ENCODE results near the gene GRIN3A. TPM values are rescaled to one million over a fixed set of nuclear protein-coding genes. Genes with fewer than 3 reads are reported as not detected.

Gene GRIN3A
- total and polyA plus RNA-seq, 5 donors from 2014 or later, result 0.05 to 0.22 (median 0.17) TPM

DNA sequence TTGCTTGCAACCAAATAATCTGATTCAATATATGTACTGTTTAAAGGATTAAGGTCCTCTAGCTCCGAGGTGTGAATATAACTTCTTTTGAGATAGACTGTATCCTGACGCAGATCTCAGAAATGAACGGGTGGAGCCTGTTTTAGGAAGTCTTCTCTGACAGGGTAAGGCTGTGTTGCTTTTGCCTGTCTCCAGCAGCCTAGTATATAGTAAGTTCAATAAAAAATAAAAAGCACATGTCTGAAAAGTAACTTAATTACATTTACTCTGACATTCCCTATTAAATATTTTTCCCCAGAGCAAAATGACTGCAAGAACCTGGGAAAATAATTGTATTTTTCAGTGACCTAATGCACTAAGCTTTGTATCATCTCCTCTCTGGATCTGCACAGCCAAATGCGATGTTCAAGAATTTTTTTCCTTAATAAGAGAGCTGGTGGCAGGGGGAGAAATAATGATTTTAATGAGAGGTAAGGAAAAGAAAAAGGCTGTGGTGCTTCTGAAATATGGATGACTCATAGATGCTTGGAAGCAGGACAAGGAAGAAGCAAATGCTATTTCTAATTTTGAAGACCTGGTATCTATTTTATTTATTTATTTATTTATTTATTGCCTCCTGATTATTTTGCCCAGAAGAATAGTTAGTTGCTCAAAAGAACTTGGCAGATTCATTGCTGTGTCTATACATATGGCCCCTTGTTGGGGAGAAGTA, 151.0 kb downstream of the GRIN3A start:
- Mint-ChIP-seq H3K36me3 (no peaks in the 10 kb centered on the region), H3K27me3 (no peaks in the 10 kb centered on the region), H3K4me3 (no peak overlapping the region), H3K27ac (no peak overlapping the region), H3K9me3 (peaks cover 0 to 2% (median 0%) of the 10 kb centered on the region in 7 donors), H3K4me1 (peaks cover 0 to 9% (median 0%) of the 10 kb centered on the region in 4 donors)
- Histone ChIP-seq H3K4me3 (ENCODE audit: low read depth, low read length) (no peak overlapping the region), H3K27ac (ENCODE audit: insufficient read depth, low read length, poor library complexity, severe bottlenecking) (no peak overlapping the region), H3K9me3 (ENCODE audit: control insufficient read depth in 2 of 2, low read length in 2 of 2) (no peaks in the 10 kb centered on the region), H3K36me3 (ENCODE audit: control insufficient read depth, insufficient read depth, low read length) (no peaks in the 10 kb centered on the region), H3K4me1 (ENCODE audit: control insufficient read depth, insufficient read depth, low read length, poor library complexity, severe bottlenecking) (no peaks in the 10 kb centered on the region), H3K27me3 (ENCODE audit: control insufficient read depth, insufficient read depth, low read length) (no peaks in the 10 kb centered on the region)
- ATAC-seq (ENCODE audit: low read depth in 2 of 2), result no peak
- no peak for DNase-seq

DNA sequence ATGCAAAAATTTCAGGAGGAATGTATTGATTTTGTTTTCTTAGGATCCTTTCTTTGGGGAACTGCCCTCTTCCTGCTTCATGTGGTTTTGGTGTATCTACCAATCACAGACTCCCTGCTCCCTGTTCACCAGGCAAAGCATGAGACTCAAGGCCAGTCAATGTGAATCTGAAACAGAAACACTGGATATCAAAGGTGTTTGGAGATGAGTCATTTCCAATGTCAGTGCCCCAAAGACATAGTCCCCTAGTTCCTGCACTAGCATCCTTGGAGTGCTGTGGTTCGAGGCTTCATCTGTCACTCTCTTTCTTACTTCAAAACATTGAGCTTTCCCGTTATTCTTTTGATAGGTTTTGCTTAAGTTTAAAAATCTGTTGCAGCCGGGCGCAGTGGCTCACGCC, 151.8 kb downstream of the GRIN3A start:
- H3K27ac ChIP-seq (ENCODE audit: insufficient read depth, low read length, poor library complexity, severe bottlenecking), result no peak overlapping the region
- Mint-ChIP-seq H3K9me3 (peaks cover 0 to 2% (median 0%) of the 10 kb centered on the region in 7 donors), H3K4me3 (no peak overlapping the region), H3K27ac (no peak overlapping the region), H3K27me3 (no peaks in the 10 kb centered on the region), H3K4me1 (peaks cover 0 to 9% (median 0%) of the 10 kb centered on the region in 4 donors), H3K36me3 (no peaks in the 10 kb centered on the region)
- no peak for ATAC-seq (ENCODE audit: low read depth in 2 of 2)
- no peaks in the 10 kb centered on the region for H3K27me3 ChIP-seq (ENCODE audit: control insufficient read depth, insufficient read depth, low read length)
- H3K4me3 ChIP-seq (ENCODE audit: low read depth, low read length), result no peak overlapping the region
- no peaks in the 10 kb centered on the region for H3K4me1 ChIP-seq (ENCODE audit: control insufficient read depth, insufficient read depth, low read length, poor library complexity, severe bottlenecking)
- no peaks in the 10 kb centered on the region for H3K9me3 ChIP-seq (ENCODE audit: control insufficient read depth in 2 of 2, low read length in 2 of 2)
- peak in 1 of 3 donors; percentile 59 for DNase-seq
- H3K36me3 ChIP-seq (ENCODE audit: control insufficient read depth, insufficient read depth, low read length), result no peaks in the 10 kb centered on the region

DNA sequence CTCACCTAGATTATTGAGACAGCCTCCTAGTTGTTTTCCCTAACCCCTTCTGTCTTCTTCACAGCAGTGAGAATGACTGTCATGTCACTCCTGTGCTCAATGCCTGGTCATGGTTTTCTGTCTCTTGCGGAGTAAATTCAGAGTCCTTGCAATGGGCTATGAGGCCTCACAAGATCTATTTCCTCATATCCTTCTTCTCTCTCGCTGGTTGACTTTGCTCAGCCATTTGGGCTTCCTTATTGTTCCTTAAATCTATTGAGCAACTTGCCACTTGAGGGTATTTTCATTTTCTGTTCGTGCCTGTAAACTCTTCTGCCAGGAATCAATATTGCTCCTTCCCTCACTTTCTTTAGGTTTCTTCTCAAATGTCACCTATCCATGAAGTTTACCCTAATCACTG, 152.7 kb downstream of the GRIN3A start:
- H3K36me3 Mint-ChIP-seq, result no peaks in the 10 kb centered on the region
- peak overlapping the region in 1 of 4 donors; percentile 59 for H3K4me3 Mint-ChIP-seq
- H3K4me1 ChIP-seq (ENCODE audit: control insufficient read depth, insufficient read depth, low read length, poor library complexity, severe bottlenecking), result no peaks in the 10 kb centered on the region
- peak overlapping the region in 2 of 3 donors; percentile 9 to 17 for H3K27ac Mint-ChIP-seq
- DNase-seq (no peak), ATAC-seq (ENCODE audit: low read depth in 2 of 2) (no peak)
- H3K4me3 ChIP-seq (ENCODE audit: low read depth, low read length), result no peak overlapping the region
- H3K27ac ChIP-seq (ENCODE audit: insufficient read depth, low read length, poor library complexity, severe bottlenecking), result no peak overlapping the region
- no peaks in the 10 kb centered on the region for H3K27me3 Mint-ChIP-seq
- H3K27me3 ChIP-seq (ENCODE audit: control insufficient read depth, insufficient read depth, low read length), result no peaks in the 10 kb centered on the region
- H3K4me1 Mint-ChIP-seq, result peaks cover 0 to 9% (median 0%) of the 10 kb centered on the region in 4 donors
- no peaks in the 10 kb centered on the region for H3K9me3 ChIP-seq (ENCODE audit: control insufficient read depth in 2 of 2, low read length in 2 of 2)
- H3K36me3 ChIP-seq (ENCODE audit: control insufficient read depth, insufficient read depth, low read length), result no peaks in the 10 kb centered on the region
- H3K9me3 Mint-ChIP-seq, result peaks cover 0 to 2% (median 0%) of the 10 kb centered on the region in 7 donors

DNA sequence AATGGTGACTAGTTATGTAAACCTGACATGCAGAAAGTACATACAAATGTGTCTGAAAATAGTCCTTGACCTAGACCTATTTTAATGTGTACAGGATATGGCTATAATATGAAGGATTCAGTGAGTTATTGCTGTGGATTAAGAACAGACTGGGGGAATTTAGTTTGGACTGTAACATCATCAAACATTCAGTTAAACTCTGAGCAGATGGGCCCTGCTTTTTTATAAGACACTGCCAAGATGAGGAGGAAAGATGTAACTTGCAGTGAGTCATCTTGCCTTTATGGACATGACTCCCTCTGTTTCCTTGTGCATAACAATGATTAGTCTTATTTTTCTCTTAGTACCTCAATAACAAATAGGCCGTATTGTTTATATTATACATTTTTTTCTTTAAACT, 155.9 kb downstream of the GRIN3A start:
- Mint-ChIP-seq H3K4me1 (peaks cover 0 to 9% (median 0%) of the 10 kb centered on the region in 4 donors), H3K27ac (no peak overlapping the region), H3K4me3 (no peak overlapping the region), H3K9me3 (peaks cover 0 to 2% (median 0%) of the 10 kb centered on the region in 7 donors), H3K36me3 (no peaks in the 10 kb centered on the region), H3K27me3 (no peaks in the 10 kb centered on the region)
- Histone ChIP-seq H3K9me3 (ENCODE audit: control insufficient read depth in 2 of 2, low read length in 2 of 2) (no peaks in the 10 kb centered on the region), H3K27me3 (ENCODE audit: control insufficient read depth, insufficient read depth, low read length) (no peaks in the 10 kb centered on the region), H3K4me1 (ENCODE audit: control insufficient read depth, insufficient read depth, low read length, poor library complexity, severe bottlenecking) (no peaks in the 10 kb centered on the region), H3K36me3 (ENCODE audit: control insufficient read depth, insufficient read depth, low read length) (no peaks in the 10 kb centered on the region), H3K4me3 (ENCODE audit: low read depth, low read length) (no peak overlapping the region), H3K27ac (ENCODE audit: insufficient read depth, low read length, poor library complexity, severe bottlenecking) (no peak overlapping the region)
- DNase-seq, result no peak
- ATAC-seq (ENCODE audit: low read depth in 2 of 2), result no peak

DNA sequence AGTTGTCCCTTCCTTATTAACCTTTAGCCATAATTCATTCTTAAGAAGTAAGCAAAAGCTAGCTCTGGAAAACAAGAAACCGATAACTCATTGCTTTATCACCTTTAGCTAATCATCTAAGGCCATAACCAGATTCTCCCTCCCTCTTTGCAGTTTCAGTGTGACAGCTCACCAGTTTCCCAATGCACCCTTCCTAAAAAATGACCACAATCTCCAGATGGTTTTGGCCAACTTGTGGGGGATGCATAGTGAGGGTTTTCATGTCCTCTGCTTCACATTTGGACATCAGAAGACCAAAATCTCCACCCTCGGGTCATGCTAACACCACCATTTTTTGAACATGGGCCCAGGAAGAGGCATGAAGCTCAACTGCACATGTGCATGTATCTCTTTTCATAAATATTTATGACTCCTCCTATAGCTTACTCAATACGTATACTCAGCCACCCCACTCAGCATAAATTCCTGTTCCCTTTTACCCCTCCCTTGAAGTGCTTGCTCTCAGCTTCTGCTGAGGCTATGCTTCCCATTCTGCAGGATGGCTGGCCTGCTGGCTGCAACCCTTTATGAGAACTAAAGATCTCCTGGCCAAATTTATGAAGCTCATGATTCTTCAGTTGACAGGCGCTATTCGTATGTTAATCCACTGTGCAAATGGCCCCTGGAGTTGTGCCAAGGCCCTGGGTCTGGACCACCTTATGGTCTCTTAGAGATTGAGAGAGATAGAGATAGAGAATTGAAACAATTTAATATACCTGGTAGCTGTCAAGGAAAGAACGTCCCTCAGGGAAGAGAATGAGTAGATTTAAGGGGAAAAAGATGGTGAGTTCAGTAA, 158.5 kb downstream of the GRIN3A start:
- Mint-ChIP-seq H3K27ac (no peak overlapping the region), H3K27me3 (no peaks in the 10 kb centered on the region), H3K36me3 (no peaks in the 10 kb centered on the region), H3K4me3 (no peak overlapping the region), H3K9me3 (peaks cover 0 to 1% (median 0%) of the 10 kb centered on the region in 7 donors), H3K4me1 (peaks cover 0 to 14% (median 3%) of the 10 kb centered on the region in 4 donors)
- no peak overlapping the region for H3K4me3 ChIP-seq (ENCODE audit: low read depth, low read length)
- DNase-seq (no peak), ATAC-seq (ENCODE audit: low read depth in 2 of 2) (no peak)
- no peaks in the 10 kb centered on the region for H3K9me3 ChIP-seq (ENCODE audit: control insufficient read depth in 2 of 2, low read length in 2 of 2)
- no peaks in the 10 kb centered on the region for H3K27me3 ChIP-seq (ENCODE audit: control insufficient read depth, insufficient read depth, low read length)
- H3K27ac ChIP-seq (ENCODE audit: insufficient read depth, low read length, poor library complexity, severe bottlenecking), result no peak overlapping the region
- H3K36me3 ChIP-seq (ENCODE audit: control insufficient read depth, insufficient read depth, low read length), result no peaks in the 10 kb centered on the region
- H3K4me1 ChIP-seq (ENCODE audit: control insufficient read depth, insufficient read depth, low read length, poor library complexity, severe bottlenecking), result no peaks in the 10 kb centered on the region

DNA sequence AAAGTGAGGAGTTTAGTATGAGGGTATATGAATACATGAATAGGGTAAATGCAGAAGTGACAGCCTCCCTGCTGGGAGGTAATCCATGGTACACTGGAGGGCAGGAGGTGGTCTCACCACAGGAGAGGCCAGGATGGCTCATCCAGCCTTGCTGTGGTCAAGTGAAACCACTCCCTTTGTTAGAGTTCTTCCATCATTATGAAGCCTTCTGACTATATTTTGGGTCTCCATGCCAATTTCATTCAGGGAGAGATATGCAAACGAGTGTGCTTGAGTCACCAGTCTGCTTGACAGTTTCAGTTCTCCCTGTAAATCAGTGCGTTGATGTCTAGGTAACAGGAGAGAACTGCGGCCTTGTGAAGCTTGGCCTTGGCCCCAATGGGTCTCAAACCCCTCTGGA, 160.1 kb downstream of the GRIN3A start:
- DNase-seq (no peak), ATAC-seq (ENCODE audit: low read depth in 2 of 2) (peak in 1 of 2 donors; percentile 28)
- H3K27ac ChIP-seq (ENCODE audit: insufficient read depth, low read length, poor library complexity, severe bottlenecking), result no peak overlapping the region
- no peak overlapping the region for H3K4me3 ChIP-seq (ENCODE audit: low read depth, low read length)
- no peaks in the 10 kb centered on the region for H3K9me3 ChIP-seq (ENCODE audit: control insufficient read depth in 2 of 2, low read length in 2 of 2)
- Mint-ChIP-seq H3K4me3 (no peak overlapping the region), H3K27ac (no peak overlapping the region), H3K9me3 (peaks cover 0 to 1% (median 0%) of the 10 kb centered on the region in 7 donors), H3K36me3 (no peaks in the 10 kb centered on the region), H3K27me3 (no peaks in the 10 kb centered on the region), H3K4me1 (peaks cover 10 to 29% (median 18%) of the 10 kb centered on the region in 4 donors)
- H3K36me3 ChIP-seq (ENCODE audit: control insufficient read depth, insufficient read depth, low read length), result no peaks in the 10 kb centered on the region
- peaks cover 14% of the 10 kb centered on the region for H3K4me1 ChIP-seq (ENCODE audit: control insufficient read depth, insufficient read depth, low read length, poor library complexity, severe bottlenecking)
- no peaks in the 10 kb centered on the region for H3K27me3 ChIP-seq (ENCODE audit: control insufficient read depth, insufficient read depth, low read length)

DNA sequence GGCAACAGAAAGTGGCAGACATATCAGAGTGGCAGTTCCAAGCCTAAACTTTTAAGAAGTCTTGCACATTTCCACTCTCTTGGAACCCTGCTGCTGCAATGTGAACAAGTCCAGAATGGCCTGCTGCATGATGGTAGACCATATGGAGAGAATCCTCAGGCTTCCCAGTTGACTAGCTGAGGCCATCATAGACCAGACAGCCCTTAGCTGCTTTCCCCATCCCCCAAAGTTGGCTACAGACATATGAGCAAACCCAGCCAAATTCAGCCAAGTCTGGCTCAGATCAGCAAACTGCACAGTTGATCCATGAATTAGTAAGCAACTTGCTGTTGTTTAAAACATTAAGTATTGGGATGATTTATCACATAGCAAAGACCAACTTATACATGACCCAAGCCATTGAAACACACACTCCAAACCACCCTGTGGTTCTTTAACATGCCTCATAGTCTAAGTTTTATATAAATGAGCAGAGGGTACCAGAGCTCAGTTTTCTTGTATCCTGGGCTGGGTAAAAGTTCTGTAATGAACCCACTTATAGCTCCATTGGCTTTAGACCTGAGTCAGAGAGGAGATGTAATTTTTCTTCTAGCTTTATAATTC, 163.6 kb downstream of the GRIN3A start:
- no peak overlapping the region for H3K27ac ChIP-seq (ENCODE audit: insufficient read depth, low read length, poor library complexity, severe bottlenecking)
- DNase-seq (no peak), ATAC-seq (ENCODE audit: low read depth in 2 of 2) (no peak)
- Mint-ChIP-seq H3K27ac (peak overlapping the region; percentile 17 to 98 (median 95)), H3K4me3 (no peak overlapping the region), H3K27me3 (no peaks in the 10 kb centered on the region), H3K9me3 (no peaks in the 10 kb centered on the region), H3K4me1 (peaks cover 21 to 64% (median 49%) of the 10 kb centered on the region in 4 donors), H3K36me3 (no peaks in the 10 kb centered on the region)
- peaks cover 49% of the 10 kb centered on the region for H3K4me1 ChIP-seq (ENCODE audit: control insufficient read depth, insufficient read depth, low read length, poor library complexity, severe bottlenecking)
- H3K36me3 ChIP-seq (ENCODE audit: control insufficient read depth, insufficient read depth, low read length), result no peaks in the 10 kb centered on the region
- no peak overlapping the region for H3K4me3 ChIP-seq (ENCODE audit: low read depth, low read length)
- H3K27me3 ChIP-seq (ENCODE audit: control insufficient read depth, insufficient read depth, low read length), result no peaks in the 10 kb centered on the region
- H3K9me3 ChIP-seq (ENCODE audit: control insufficient read depth in 2 of 2, low read length in 2 of 2), result no peaks in the 10 kb centered on the region
